Muscle layer of colon (tissue), 2 donors: ENCODE results near the gene CCDC178.

Experiments used
- H3K27ac ChIP-seq: one replicate; pipeline ENCODE4 v1.7.0; 2013; ENCODE audit warnings: low read depth, mild to moderate bottlenecking, low read length, moderate library complexity
- H3K27me3 ChIP-seq, 2 donors: one replicate each; pipeline ENCODE4 v1.7.0; 2013; ENCODE audit warnings: low read length in 2 of 2, mild to moderate bottlenecking in 2 of 2; ENCODE audit not compliant: insufficient read depth in 2 of 2, control insufficient read depth in 1 of 2
- H3K36me3 ChIP-seq: one replicate; pipeline ENCODE4 v1.7.0; 2013; ENCODE audit warnings: mild to moderate bottlenecking, low read length; ENCODE audit not compliant: insufficient read depth
- H3K4me1 ChIP-seq: one replicate; pipeline ENCODE4 v1.7.0; 2013; ENCODE audit warnings: mild to moderate bottlenecking, low read length; ENCODE audit not compliant: insufficient read depth
- H3K4me3 ChIP-seq, 2 donors: one replicate each; pipeline ENCODE4 v1.7.0; 2013; ENCODE audit warnings: low read length in 2 of 2, low read depth in 1 of 2, mild to moderate bottlenecking in 1 of 2, moderate library complexity in 1 of 2
- H3K9ac ChIP-seq: one replicate; pipeline ENCODE4 v1.7.0; 2013; ENCODE audit warnings: low read length
- H3K9me3 ChIP-seq: one replicate; pipeline ENCODE4 v1.7.0; 2013; ENCODE audit warnings: mild to moderate bottlenecking, low read length
- donor health status: abdominal sarcoma.
- donor health status: Adenocarcinoma of cecum.

CCDC178 gene

GRCh38 chr18:32930695-32931301 is 509.7 kb downstream of the CCDC178 start:
- H3K27ac ChIP-seq, result no peak overlapping the region
- H3K27me3 ChIP-seq, result no peaks in the 10 kb centered on the region
- H3K4me3 ChIP-seq, result no peak overlapping the region
- H3K9ac ChIP-seq, result no peak overlapping the region
- H3K36me3 ChIP-seq, result no peaks in the 10 kb centered on the region
- no peaks in the 10 kb centered on the region for H3K4me1 ChIP-seq
- H3K9me3 ChIP-seq, result no peaks in the 10 kb centered on the region

- Histone ChIP-seq H3K36me3 (no peaks in the 10 kb centered on the region), H3K4me1 (no peaks in the 10 kb centered on the region), H3K4me3 (no peak overlapping the region), H3K27ac (no peak overlapping the region), H3K9ac (no peak overlapping the region), H3K9me3 (no peaks in the 10 kb centered on the region), H3K27me3 (no peaks in the 10 kb centered on the region)
Measured at GRCh38 chr18:32929213-32929612, 511.3 kb downstream of the CCDC178 start.

- Histone ChIP-seq H3K4me3 (no peak overlapping the region), H3K9me3 (no peaks in the 10 kb centered on the region), H3K27ac (no peak overlapping the region), H3K27me3 (no peaks in the 10 kb centered on the region), H3K36me3 (no peaks in the 10 kb centered on the region), H3K4me1 (no peaks in the 10 kb centered on the region), H3K9ac (no peak overlapping the region)
Measured at GRCh38 chr18:32922951-32923430, 517.5 kb downstream of the CCDC178 start.

- H3K4me1 ChIP-seq, result no peaks in the 10 kb centered on the region
- no peak overlapping the region for H3K9ac ChIP-seq
- no peaks in the 10 kb centered on the region for H3K27me3 ChIP-seq
- H3K36me3 ChIP-seq, result no peaks in the 10 kb centered on the region
- no peak overlapping the region for H3K27ac ChIP-seq
- no peak overlapping the region for H3K4me3 ChIP-seq
- H3K9me3 ChIP-seq, result no peaks in the 10 kb centered on the region
Measured at GRCh38 chr18:32920796-32921787, 519.4 kb downstream of the CCDC178 start.

- no peak overlapping the region for H3K9ac ChIP-seq
Measured at GRCh38 chr18:32919799-32920198, 520.7 kb downstream of the CCDC178 start.

GRCh38 chr18:32918692-32919250 is 521.8 kb downstream of the CCDC178 start:
- no peaks in the 10 kb centered on the region for H3K27me3 ChIP-seq
- H3K4me3 ChIP-seq, result no peak overlapping the region
- H3K36me3 ChIP-seq, result no peaks in the 10 kb centered on the region
- no peaks in the 10 kb centered on the region for H3K9me3 ChIP-seq
- no peaks in the 10 kb centered on the region for H3K4me1 ChIP-seq
- H3K9ac ChIP-seq, result no peak overlapping the region
- no peak overlapping the region for H3K27ac ChIP-seq

More at GRCh38 chr18:32919799-32920198, 520.7 kb downstream of the CCDC178 start:
- Histone ChIP-seq H3K27ac (no peak overlapping the region), H3K36me3 (no peaks in the 10 kb centered on the region), H3K27me3 (no peaks in the 10 kb centered on the region), H3K9me3 (no peaks in the 10 kb centered on the region), H3K4me3 (no peak overlapping the region), H3K4me1 (no peaks in the 10 kb centered on the region)

- H3K27me3 ChIP-seq, result no peaks in the 10 kb centered on the region
Measured at GRCh38 chr18:32915516-32915915, 525.0 kb downstream of the CCDC178 start.

GRCh38 chr18:32911660-32912284 is 528.7 kb downstream of the CCDC178 start:
- H3K9ac ChIP-seq, result no peak overlapping the region
- H3K27ac ChIP-seq, result no peak overlapping the region
- H3K27me3 ChIP-seq, result no peaks in the 10 kb centered on the region
- H3K4me1 ChIP-seq, result no peaks in the 10 kb centered on the region
- H3K9me3 ChIP-seq, result no peaks in the 10 kb centered on the region
- H3K36me3 ChIP-seq, result no peaks in the 10 kb centered on the region
- no peak overlapping the region for H3K4me3 ChIP-seq

More at GRCh38 chr18:32915516-32915915, 525.0 kb downstream of the CCDC178 start:
- Histone ChIP-seq H3K9ac (no peak overlapping the region), H3K27ac (no peak overlapping the region), H3K36me3 (no peaks in the 10 kb centered on the region), H3K4me3 (no peak overlapping the region), H3K4me1 (no peaks in the 10 kb centered on the region), H3K9me3 (no peaks in the 10 kb centered on the region)

- Histone ChIP-seq H3K9ac (no peak overlapping the region), H3K9me3 (no peaks in the 10 kb centered on the region), H3K4me3 (no peak overlapping the region), H3K27me3 (no peaks in the 10 kb centered on the region), H3K4me1 (no peaks in the 10 kb centered on the region), H3K27ac (no peak overlapping the region), H3K36me3 (no peaks in the 10 kb centered on the region)
Measured at GRCh38 chr18:32910694-32911296, 529.7 kb downstream of the CCDC178 start.

- Histone ChIP-seq H3K4me1 (no peaks in the 10 kb centered on the region), H3K9me3 (no peaks in the 10 kb centered on the region), H3K27me3 (no peaks in the 10 kb centered on the region), H3K4me3 (no peak overlapping the region), H3K9ac (no peak overlapping the region), H3K36me3 (no peaks in the 10 kb centered on the region), H3K27ac (no peak overlapping the region)
Measured at GRCh38 chr18:32909798-32910561, 530.5 kb downstream of the CCDC178 start.
